K562 (cell line): ENCODE measurements around the gene PNPLA2. TPM values are rescaled to one million over a fixed set of nuclear protein-coding genes. Genes with fewer than 3 reads are reported as not detected.

Experiments used
- ETV6 ChIP-seq, 3 experiments: fragments of 150-350 bp in 1 of 3; sonication (generic) in 1 of 3; formaldehyde crosslinking in 1 of 3; IDR thresholded peaks; 2 replicates each; pipeline versions ENCODE4 v1.6.1 to v1.8.0; 2014 to 2022; ENCODE audit warnings: borderline replicate concordance in 2 of 3, low read depth in 2 of 3, antibody characterized with exemption in 1 of 3, low read length in 1 of 3, mild to moderate bottlenecking in 1 of 3, missing genetic modification reagents in 1 of 3
- HNRNPK ChIP-seq: fragments of 200-400 bp; formaldehyde crosslinking; IDR thresholded peaks from one replicate; pipeline ENCODE4 v1.6.1; 2018; ENCODE audit warnings: mild to moderate bottlenecking, low read depth, low read length; ENCODE audit not compliant: poor library complexity, severe bottlenecking
- NFATC3 ChIP-seq: fragments of 450-650 bp; IDR thresholded peaks from 2 replicates; pipeline ENCODE4 v1.6.1; 2017; ENCODE audit warnings: mild to moderate bottlenecking
- NFYB ChIP-seq: IDR thresholded peaks from 2 replicates; pipeline ENCODE4 v1.6.1; 2011; ENCODE audit warnings: mild to moderate bottlenecking, moderate library complexity; ENCODE audit not compliant: insufficient read length; ENCODE audit errors: extremely low read depth
- NRF1 ChIP-seq, 2 experiments: fragments of 450-650 bp; IDR thresholded peaks in 1 of 2; conservative IDR thresholded peaks in 1 of 2; 2 replicates each; pipeline ENCODE4 v1.6.1; 2014; ENCODE audit warnings: mild to moderate bottlenecking in 2 of 2
- RBM17 ChIP-seq: fragments of 200-400 bp; formaldehyde crosslinking; IDR thresholded peaks from 2 replicates; pipeline ENCODE4 v1.6.1; 2017; ENCODE audit warnings: low read depth, mild to moderate bottlenecking, low read length, borderline replicate concordance
- RCOR1 ChIP-seq, 2 experiments: IDR thresholded peaks; 2 replicates each; pipeline ENCODE4 v1.6.1; 2012; ENCODE audit warnings: low read depth in 2 of 2, low read length in 2 of 2, borderline replicate concordance in 1 of 2, improper control_type of control experiment in 1 of 2
- TEAD4 ChIP-seq, 2 experiments: sonication (generic) in 1 of 2; formaldehyde crosslinking in 1 of 2; IDR thresholded peaks; 2 replicates each; pipeline versions ENCODE4 v1.6.1 to v1.8.0; 2012 to 2022; ENCODE audit warnings: borderline replicate concordance in 1 of 2, inconsistent platforms in 1 of 2, low read length in 1 of 2, mild to moderate bottlenecking in 1 of 2, missing genetic modification reagents in 1 of 2
- TRIM24 ChIP-seq, 2 experiments: fragments of 450-650 bp; IDR thresholded peaks; 2 replicates each; pipeline ENCODE4 v1.6.1; 2016
- ZFX ChIP-seq: sonication (generic); formaldehyde crosslinking; IDR thresholded peaks from 2 replicates; pipeline ENCODE4 v1.8.0; 2022; ENCODE audit warnings: mild to moderate bottlenecking, missing genetic modification reagents, moderate library complexity
- ZKSCAN8 ChIP-seq: fragments of 200-800 bp; sonication (Bioruptor generic); IDR thresholded peaks from 2 replicates; pipeline ENCODE4 v1.6.1; 2016; ENCODE audit warnings: missing genetic modification characterization, missing compliant biosample characterization
- ZNF133 ChIP-seq: fragments of 250-450 bp; sonication (Bioruptor Pico); IDR thresholded peaks from 2 replicates; pipeline ENCODE4 v1.4.0; 2020; ENCODE audit warnings: mild to moderate bottlenecking
- ZNF239 ChIP-seq: fragments of 250-450 bp; sonication (Bioruptor Pico); IDR thresholded peaks from 2 replicates; pipeline ENCODE4 v1.4.0; 2020; ENCODE audit warnings: mild to moderate bottlenecking
- ZNF347 ChIP-seq: fragments of 450-650 bp; formaldehyde crosslinking; IDR thresholded peaks from 2 replicates; pipeline ENCODE4 v1.4.0; 2020; ENCODE audit warnings: low read depth, mild to moderate bottlenecking, moderate library complexity
- ZNF436 ChIP-seq: fragments of 250-450, 450-650 bp; sonication (Bioruptor Pico); formaldehyde crosslinking; IDR thresholded peaks from 2 replicates; pipeline ENCODE4 v1.7.0; 2020; ENCODE audit warnings: mild to moderate bottlenecking
- ZNF57 ChIP-seq: fragments of 450-650 bp; formaldehyde crosslinking; IDR thresholded peaks from 2 replicates; pipeline ENCODE4 v1.4.0; 2020; ENCODE audit warnings: mild to moderate bottlenecking, moderate library complexity
- ZNF75A ChIP-seq: fragments of 450-650 bp; formaldehyde crosslinking; IDR thresholded peaks from 2 replicates; pipeline ENCODE4 v1.4.0; 2020; ENCODE audit warnings: mild to moderate bottlenecking
- polyA plus RNA-seq, 8 experiments: library from polyadenylated mRNA; depleted of rRNA in 4 of 8; stranded (reverse) in 5 of 8; unstranded in 3 of 8; fragments of >200 nt; fragmentation: Nextera tagmentation in 2 of 8; fragmentation: Illumina TruSeq in 1 of 8; extraction: Ambion mirVana in 2 of 8; extraction: Trizol in 1 of 8; gene quantifications; 2 replicates each; pipeline versions ENCODE4 v1.2.1 to v1.2.3, GENCODE V29; 2011 to 2014; ENCODE audit warnings: inconsistent platforms in 1 of 8, missing spikeins in 1 of 8
- total RNA-seq, 7 experiments: library from RNA; depleted of rRNA in 6 of 7; stranded (reverse); fragments of >200 nt in 6 of 7; fragmentation: Illumina TruSeq in 2 of 7; extraction: Trizol in 2 of 7; gene quantifications; 2 replicates each; pipeline versions ENCODE4 v1.2.1 to v1.2.3, GENCODE V29; 2011 to 2021; ENCODE audit warnings: low replicate concordance in 1 of 7
- TF ChIP-seq, protein P1 (sequence below): fragments of 450-650 bp; IDR thresholded peaks from 2 replicates; pipeline ENCODE4 v1.6.1; 2014; ENCODE audit warnings: low read depth, mild to moderate bottlenecking, moderate library complexity, borderline replicate concordance
- TF ChIP-seq, protein P2 (sequence below): fragments of 250-450 bp; sonication (Bioruptor Pico); IDR thresholded peaks from 2 replicates; pipeline ENCODE4 v1.8.0; 2021; ENCODE audit warnings: moderate library complexity, mild to moderate bottlenecking, inconsistent platforms
- TF ChIP-seq, protein P3 (sequence below), 2 experiments: fragments of 200-800 bp in 1 of 2; sonication (Bioruptor generic) in 1 of 2; sonication (generic) in 1 of 2; formaldehyde crosslinking in 1 of 2; IDR thresholded peaks in 1 of 2; conservative IDR thresholded peaks in 1 of 2; 2 replicates each; pipeline versions ENCODE4 v1.5.0 to v1.6.1; 2016 to 2020; ENCODE audit warnings: missing compliant biosample characterization in 1 of 2, missing genetic modification characterization in 1 of 2, missing genetic modification reagents in 1 of 2
- TF ChIP-seq, protein P4 (sequence below): fragments of 450-650 bp; IDR thresholded peaks from 2 replicates; pipeline ENCODE4 v1.6.1; 2016; ENCODE audit warnings: antibody characterized with exemption

The PNPLA2 gene
- total and polyA plus RNA-seq, 9 of the 15 experiments (the other 6 are each of a cell fraction or from before 2014, with no cell fraction given) = 0.39 to 87.1 (median 8.4) TPM

DNA sequence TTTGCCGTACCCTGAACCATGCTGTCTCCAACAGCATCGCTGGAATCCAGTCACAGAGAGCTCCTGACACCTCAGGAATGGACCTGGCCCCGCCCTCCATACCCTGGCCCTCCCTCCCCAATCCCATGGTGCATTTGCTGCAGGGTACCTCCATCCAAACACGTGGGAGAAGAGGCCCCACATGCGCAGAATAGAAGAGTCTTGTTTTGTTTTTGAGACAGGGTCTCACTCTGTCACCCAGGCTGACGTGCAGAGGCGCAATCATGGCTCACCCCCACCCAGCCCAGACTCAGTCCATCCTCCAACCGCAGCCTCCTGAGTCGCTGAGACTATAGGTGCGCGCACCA, 2.3 kb upstream of the PNPLA2 start (continued):
- TF ChIP-seq TEAD4 (IDR thresholded peaks at IDR 0.05; ENCODE audit: low read length) (no peak), TEAD4 (CRISPR knock-in tag; IDR thresholded peaks at IDR 0.05; ENCODE audit: borderline replicate concordance) (no peak), ZNF239 (no peak), NRF1 (conservative IDR thresholded peaks at IDR 0.05 in 1 of 2, IDR thresholded peaks at IDR 0.05 in 1 of 2) (peak; percentile 35 to 57), ZNF436 (CRISPR knock-in tag) (no peak), NFYB (no peak), NFATC3 (no peak), ZFX (CRISPR knock-in tag) (no peak), ZNF133 (CRISPR knock-in tag) (no peak), ZNF75A (no peak), HNRNPK (no peak), RCOR1 (IDR thresholded peaks at IDR 0.05; ENCODE audit: borderline replicate concordance in 1 of 2, low read depth in 2 of 2, low read length in 2 of 2) (peak in 1 of 2 experiments; percentile 28; a peak in 1 of 4 replicates), ZKSCAN8 (CRISPR knock-in tag) (no peak), ZNF57 (no peak), ETV6 (IDR thresholded peaks at IDR 0.05; ENCODE audit: borderline replicate concordance in 1 of 2, low read depth in 2 of 2, low read length in 1 of 2) (no peak), ETV6 (CRISPR knock-in tag; IDR thresholded peaks at IDR 0.05; ENCODE audit: borderline replicate concordance) (no peak), TRIM24 (IDR thresholded peaks at IDR 0.05) (no peak), RBM17 (no peak), ZNF347 (CRISPR knock-in tag) (no peak)
- TF ChIP-seq, protein P1, sequence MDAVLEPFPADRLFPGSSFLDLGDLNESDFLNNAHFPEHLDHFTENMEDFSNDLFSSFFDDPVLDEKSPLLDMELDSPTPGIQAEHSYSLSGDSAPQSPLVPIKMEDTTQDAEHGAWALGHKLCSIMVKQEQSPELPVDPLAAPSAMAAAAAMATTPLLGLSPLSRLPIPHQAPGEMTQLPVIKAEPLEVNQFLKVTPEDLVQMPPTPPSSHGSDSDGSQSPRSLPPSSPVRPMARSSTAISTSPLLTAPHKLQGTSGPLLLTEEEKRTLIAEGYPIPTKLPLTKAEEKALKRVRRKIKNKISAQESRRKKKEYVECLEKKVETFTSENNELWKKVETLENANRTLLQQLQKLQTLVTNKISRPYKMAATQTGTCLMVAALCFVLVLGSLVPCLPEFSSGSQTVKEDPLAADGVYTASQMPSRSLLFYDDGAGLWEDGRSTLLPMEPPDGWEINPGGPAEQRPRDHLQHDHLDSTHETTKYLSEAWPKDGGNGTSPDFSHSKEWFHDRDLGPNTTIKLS = no peak
- TF ChIP-seq, protein P2, sequence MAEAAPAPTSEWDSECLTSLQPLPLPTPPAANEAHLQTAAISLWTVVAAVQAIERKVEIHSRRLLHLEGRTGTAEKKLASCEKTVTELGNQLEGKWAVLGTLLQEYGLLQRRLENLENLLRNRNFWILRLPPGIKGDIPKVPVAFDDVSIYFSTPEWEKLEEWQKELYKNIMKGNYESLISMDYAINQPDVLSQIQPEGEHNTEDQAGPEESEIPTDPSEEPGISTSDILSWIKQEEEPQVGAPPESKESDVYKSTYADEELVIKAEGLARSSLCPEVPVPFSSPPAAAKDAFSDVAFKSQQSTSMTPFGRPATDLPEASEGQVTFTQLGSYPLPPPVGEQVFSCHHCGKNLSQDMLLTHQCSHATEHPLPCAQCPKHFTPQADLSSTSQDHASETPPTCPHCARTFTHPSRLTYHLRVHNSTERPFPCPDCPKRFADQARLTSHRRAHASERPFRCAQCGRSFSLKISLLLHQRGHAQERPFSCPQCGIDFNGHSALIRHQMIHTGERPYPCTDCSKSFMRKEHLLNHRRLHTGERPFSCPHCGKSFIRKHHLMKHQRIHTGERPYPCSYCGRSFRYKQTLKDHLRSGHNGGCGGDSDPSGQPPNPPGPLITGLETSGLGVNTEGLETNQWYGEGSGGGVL (CRISPR knock-in tag) = no peak
- TF ChIP-seq, protein P3, sequence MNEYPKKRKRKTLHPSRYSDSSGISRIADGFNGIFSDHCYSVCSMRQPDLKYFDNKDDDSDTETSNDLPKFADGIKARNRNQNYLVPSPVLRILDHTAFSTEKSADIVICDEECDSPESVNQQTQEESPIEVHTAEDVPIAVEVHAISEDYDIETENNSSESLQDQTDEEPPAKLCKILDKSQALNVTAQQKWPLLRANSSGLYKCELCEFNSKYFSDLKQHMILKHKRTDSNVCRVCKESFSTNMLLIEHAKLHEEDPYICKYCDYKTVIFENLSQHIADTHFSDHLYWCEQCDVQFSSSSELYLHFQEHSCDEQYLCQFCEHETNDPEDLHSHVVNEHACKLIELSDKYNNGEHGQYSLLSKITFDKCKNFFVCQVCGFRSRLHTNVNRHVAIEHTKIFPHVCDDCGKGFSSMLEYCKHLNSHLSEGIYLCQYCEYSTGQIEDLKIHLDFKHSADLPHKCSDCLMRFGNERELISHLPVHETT (CRISPR knock-in tag; conservative IDR thresholded peaks at IDR 0.05 in 1 of 2, IDR thresholded peaks at IDR 0.05 in 1 of 2) = no peak
- TF ChIP-seq, protein P4, sequence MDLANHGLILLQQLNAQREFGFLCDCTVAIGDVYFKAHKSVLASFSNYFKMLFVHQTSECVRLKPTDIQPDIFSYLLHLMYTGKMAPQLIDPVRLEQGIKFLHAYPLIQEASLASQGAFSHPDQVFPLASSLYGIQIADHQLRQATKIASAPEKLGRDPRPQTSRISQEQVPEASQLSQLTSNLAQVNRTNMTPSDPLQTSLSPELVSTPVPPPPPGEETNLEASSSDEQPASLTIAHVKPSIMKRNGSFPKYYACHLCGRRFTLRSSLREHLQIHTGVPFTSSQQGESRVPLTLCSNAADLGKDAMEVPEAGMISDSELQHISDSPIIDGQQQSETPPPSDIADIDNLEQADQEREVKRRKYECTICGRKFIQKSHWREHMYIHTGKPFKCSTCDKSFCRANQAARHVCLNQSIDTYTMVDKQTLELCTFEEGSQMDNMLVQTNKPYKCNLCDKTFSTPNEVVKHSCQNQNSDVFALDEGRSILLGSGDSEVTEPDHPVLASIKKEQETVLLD = no peak
